ENCODE results near the gene SAMD14.
A peak's percentile ranks its signal among the peaks of the same experiment; 100 is the strongest.

SAMD14 gene

GRCh38 chr17:50129728-50130558, at the start of gene SAMD14:
Gene SAMD14, minus strand, starts transcription at chr17:50130160. Its CDS starts 5,201 bp downstream, at chr17:50124959.
- DNase-seq (ENCODE audit: low read depth in 2 of 2), result no peak

- no peak for DNase-seq (ENCODE audit: low read depth in 2 of 2)
These were observed 48.2 kb upstream of the SAMD14 start for GRCh38 chr17:50177983-50178834.

- DNase-seq (ENCODE audit: low read depth in 2 of 2), result no peak
These were observed 47.5 kb upstream of the SAMD14 start for GRCh38 chr17:50177476-50177875.

- DNase-seq (ENCODE audit: low read depth in 2 of 2), result no peak
These were observed 46.8 kb upstream of the SAMD14 start for GRCh38 chr17:50176559-50177357.

- no peak for DNase-seq (ENCODE audit: low read depth in 2 of 2)
These were observed 45.3 kb upstream of the SAMD14 start for GRCh38 chr17:50175035-50175807.

- DNase-seq (ENCODE audit: low read depth in 2 of 2), result no peak
These were observed 44.5 kb upstream of the SAMD14 start for GRCh38 chr17:50174444-50174843.

GRCh38 chr17:50173335-50173941, 43.5 kb upstream of the SAMD14 start:
- DNase-seq (ENCODE audit: low read depth in 2 of 2), result no peak

- DNase-seq (ENCODE audit: low read depth in 2 of 2), result no peak
These were observed 43.0 kb upstream of the SAMD14 start for GRCh38 chr17:50172936-50173334.

GRCh38 chr17:50172130-50172529, 42.2 kb upstream of the SAMD14 start:
- DNase-seq (ENCODE audit: low read depth in 2 of 2), result no peak

- DNase-seq (ENCODE audit: low read depth in 2 of 2), result no peak
These were observed 41.6 kb upstream of the SAMD14 start for GRCh38 chr17:50171371-50172071.

- DNase-seq (ENCODE audit: low read depth in 2 of 2), result no peak
These were observed 40.9 kb upstream of the SAMD14 start for GRCh38 chr17:50170662-50171370.

- DNase-seq (ENCODE audit: low read depth in 2 of 2), result no peak
These were observed 40.0 kb upstream of the SAMD14 start for GRCh38 chr17:50169881-50170459.

GRCh38 chr17:50169121-50169764, 39.3 kb upstream of the SAMD14 start:
- DNase-seq (ENCODE audit: low read depth in 2 of 2), result peak in 1 of 2 experiments; percentile 56

- no peak for DNase-seq (ENCODE audit: low read depth in 2 of 2)
These were observed 38.4 kb upstream of the SAMD14 start for GRCh38 chr17:50168319-50168718.

- DNase-seq (ENCODE audit: low read depth in 2 of 2), result no peak
These were observed 37.4 kb upstream of the SAMD14 start for GRCh38 chr17:50167371-50167770.

- DNase-seq (ENCODE audit: low read depth in 2 of 2), result no peak
These were observed 36.7 kb upstream of the SAMD14 start for GRCh38 chr17:50166518-50167181.

- no peak for DNase-seq (ENCODE audit: low read depth in 2 of 2)
These were observed 36.0 kb upstream of the SAMD14 start, which contains the start of gene SGCA for GRCh38 chr17:50165867-50166517. Gene SGCA, plus strand, starts transcription at chr17:50166005. Its CDS starts 36 bp downstream, at chr17:50166041.
